ENCODE measurements around the gene STARD3. TPM values are rescaled to one million over a fixed set of nuclear protein-coding genes. Genes with fewer than 3 reads are reported as not detected.

STARD3 gene
- total and polyA plus RNA-seq, 2 of the 13 experiments (the other 11 are each of a cell fraction or from before 2014, with no cell fraction given), result 34.6 to 100 TPM

DNA sequence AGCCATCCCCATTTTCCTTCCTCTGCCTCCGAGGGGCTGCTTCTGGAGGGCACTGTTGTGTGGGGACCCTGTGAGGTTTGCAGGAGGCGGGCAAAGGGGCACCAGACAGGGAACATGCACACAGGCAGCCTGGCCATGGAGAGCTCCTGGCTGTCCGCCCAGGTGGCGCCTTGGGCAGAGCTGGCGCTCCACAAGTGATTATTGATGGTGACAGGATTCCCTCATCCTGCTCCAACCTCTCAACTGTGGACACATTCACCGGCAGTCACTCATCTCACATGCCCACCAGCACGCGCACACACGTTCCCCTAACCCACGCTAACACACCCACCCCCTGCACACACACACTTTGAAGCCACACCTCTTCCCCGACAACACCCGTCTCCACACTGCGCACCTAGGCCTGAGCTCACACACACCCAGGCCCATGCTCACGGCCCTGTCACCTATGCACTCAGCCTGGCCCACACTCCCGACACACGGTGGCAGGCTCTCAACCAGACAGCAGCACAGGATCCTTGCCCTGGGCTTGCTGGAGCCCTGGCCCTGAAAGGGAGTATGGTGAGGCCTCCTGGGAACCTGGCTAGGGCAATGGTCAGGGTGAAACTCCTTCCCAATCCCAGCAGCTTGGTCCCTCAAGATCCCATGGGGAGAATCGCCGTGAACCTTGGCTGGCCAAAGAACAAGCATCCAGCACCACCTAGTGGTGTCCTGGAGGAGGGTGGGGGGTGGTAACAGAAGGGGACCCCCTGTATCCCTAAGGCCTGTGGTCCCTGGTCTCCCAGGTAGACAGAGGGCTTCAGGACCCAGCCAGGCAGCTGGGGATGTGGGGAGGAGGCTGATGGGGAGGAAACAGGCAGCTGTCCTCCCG is 34.9 kb downstream of the STARD3 start (continued):
- TF ChIP-seq, protein P1, sequence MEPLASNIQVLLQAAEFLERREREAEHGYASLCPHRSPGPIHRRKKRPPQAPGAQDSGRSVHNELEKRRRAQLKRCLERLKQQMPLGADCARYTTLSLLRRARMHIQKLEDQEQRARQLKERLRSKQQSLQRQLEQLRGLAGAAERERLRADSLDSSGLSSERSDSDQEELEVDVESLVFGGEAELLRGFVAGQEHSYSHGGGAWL (CRISPR knock-in tag; IDR thresholded peaks at IDR 0.05), result no peak
- TF ChIP-seq TARDBP (CRISPR knock-in tag; IDR thresholded peaks at IDR 0.05) (peak; percentile 68), HOXA3 (CRISPR knock-in tag; IDR thresholded peaks at IDR 0.05) (peak; percentile 78; the same call in 1 of the 2 replicates), ZNF556 (CRISPR knock-in tag; IDR thresholded peaks at IDR 0.05; ENCODE audit: borderline replicate concordance) (peak; percentile 77; the same call in 1 of the 2 replicates), ETV5 (CRISPR knock-in tag; IDR thresholded peaks at IDR 0.05; ENCODE audit: borderline replicate concordance) (peak; percentile 31; the same call in 1 of the 2 replicates), SMARCE1 (IDR thresholded peaks at IDR 0.05; ENCODE audit: borderline replicate concordance) (no peak), PRPF4 (IDR thresholded peaks at IDR 0.05; ENCODE audit: low read depth, low read length, poor library complexity, severe bottlenecking) (no peak), ZNF572 (CRISPR knock-in tag; IDR thresholded peaks at IDR 0.05) (peak; percentile 22; the same call in 1 of the 2 replicates), KMT2A (CRISPR knock-in tag; IDR thresholded peaks at IDR 0.05) (peak; percentile 31; the same call in 1 of the 2 replicates), ZBTB21 (CRISPR knock-in tag; IDR thresholded peaks at IDR 0.05) (no peak), ZNF746 (CRISPR knock-in tag; IDR thresholded peaks at IDR 0.05) (peak; percentile 20; the same call in 1 of the 2 replicates), SAFB2 (CRISPR knock-in tag; IDR thresholded peaks at IDR 0.05; ENCODE audit: borderline replicate concordance, low read depth) (peak; percentile 78; the same call in 1 of the 2 replicates), ELF1 (CRISPR knock-in tag; IDR thresholded peaks at IDR 0.05) (peak; percentile 38; the same call in 1 of the 2 replicates), REPIN1 (CRISPR knock-in tag; IDR thresholded peaks at IDR 0.05; ENCODE audit: borderline replicate concordance, low read depth) (peak; percentile 29; the same call in 1 of the 2 replicates), GATAD2A (CRISPR knock-in tag; IDR thresholded peaks at IDR 0.05) (peak; percentile 57), ZNF224 (CRISPR knock-in tag; IDR thresholded peaks at IDR 0.05) (no peak), ZNF350 (CRISPR knock-in tag; IDR thresholded peaks at IDR 0.05; ENCODE audit: borderline replicate concordance, low read depth) (peak; percentile 68), SOX6 (IDR thresholded peaks at IDR 0.05) (no peak), SOX6 (CRISPR knock-in tag; IDR thresholded peaks at IDR 0.05) (peak; percentile 55), ZNF230 (CRISPR knock-in tag; IDR thresholded peaks at IDR 0.05) (0 out of 2 replicates have a peak, but pooled peaks have one; percentile 81), CREB1 (IDR thresholded peaks at IDR 0.05) (no peak), CREB1 (CRISPR knock-in tag; IDR thresholded peaks at IDR 0.05) (no peak), ZNF782 (CRISPR knock-in tag; IDR thresholded peaks at IDR 0.05; ENCODE audit: borderline replicate concordance) (peak; percentile 88)
- TF ChIP-seq, protein P2, sequence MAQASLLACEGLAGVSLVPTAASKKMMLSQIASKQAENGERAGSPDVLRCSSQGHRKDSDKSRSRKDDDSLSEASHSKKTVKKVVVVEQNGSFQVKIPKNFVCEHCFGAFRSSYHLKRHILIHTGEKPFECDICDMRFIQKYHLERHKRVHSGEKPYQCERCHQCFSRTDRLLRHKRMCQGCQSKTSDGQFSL (CRISPR knock-in tag; IDR thresholded peaks at IDR 0.05), result peak; percentile 99
- TF ChIP-seq, protein P3, sequence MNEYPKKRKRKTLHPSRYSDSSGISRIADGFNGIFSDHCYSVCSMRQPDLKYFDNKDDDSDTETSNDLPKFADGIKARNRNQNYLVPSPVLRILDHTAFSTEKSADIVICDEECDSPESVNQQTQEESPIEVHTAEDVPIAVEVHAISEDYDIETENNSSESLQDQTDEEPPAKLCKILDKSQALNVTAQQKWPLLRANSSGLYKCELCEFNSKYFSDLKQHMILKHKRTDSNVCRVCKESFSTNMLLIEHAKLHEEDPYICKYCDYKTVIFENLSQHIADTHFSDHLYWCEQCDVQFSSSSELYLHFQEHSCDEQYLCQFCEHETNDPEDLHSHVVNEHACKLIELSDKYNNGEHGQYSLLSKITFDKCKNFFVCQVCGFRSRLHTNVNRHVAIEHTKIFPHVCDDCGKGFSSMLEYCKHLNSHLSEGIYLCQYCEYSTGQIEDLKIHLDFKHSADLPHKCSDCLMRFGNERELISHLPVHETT (CRISPR knock-in tag; conservative IDR thresholded peaks at IDR 0.05), result 0 out of 2 replicates have a peak, but pooled peaks have one; percentile 14
- TF ChIP-seq, protein P4, sequence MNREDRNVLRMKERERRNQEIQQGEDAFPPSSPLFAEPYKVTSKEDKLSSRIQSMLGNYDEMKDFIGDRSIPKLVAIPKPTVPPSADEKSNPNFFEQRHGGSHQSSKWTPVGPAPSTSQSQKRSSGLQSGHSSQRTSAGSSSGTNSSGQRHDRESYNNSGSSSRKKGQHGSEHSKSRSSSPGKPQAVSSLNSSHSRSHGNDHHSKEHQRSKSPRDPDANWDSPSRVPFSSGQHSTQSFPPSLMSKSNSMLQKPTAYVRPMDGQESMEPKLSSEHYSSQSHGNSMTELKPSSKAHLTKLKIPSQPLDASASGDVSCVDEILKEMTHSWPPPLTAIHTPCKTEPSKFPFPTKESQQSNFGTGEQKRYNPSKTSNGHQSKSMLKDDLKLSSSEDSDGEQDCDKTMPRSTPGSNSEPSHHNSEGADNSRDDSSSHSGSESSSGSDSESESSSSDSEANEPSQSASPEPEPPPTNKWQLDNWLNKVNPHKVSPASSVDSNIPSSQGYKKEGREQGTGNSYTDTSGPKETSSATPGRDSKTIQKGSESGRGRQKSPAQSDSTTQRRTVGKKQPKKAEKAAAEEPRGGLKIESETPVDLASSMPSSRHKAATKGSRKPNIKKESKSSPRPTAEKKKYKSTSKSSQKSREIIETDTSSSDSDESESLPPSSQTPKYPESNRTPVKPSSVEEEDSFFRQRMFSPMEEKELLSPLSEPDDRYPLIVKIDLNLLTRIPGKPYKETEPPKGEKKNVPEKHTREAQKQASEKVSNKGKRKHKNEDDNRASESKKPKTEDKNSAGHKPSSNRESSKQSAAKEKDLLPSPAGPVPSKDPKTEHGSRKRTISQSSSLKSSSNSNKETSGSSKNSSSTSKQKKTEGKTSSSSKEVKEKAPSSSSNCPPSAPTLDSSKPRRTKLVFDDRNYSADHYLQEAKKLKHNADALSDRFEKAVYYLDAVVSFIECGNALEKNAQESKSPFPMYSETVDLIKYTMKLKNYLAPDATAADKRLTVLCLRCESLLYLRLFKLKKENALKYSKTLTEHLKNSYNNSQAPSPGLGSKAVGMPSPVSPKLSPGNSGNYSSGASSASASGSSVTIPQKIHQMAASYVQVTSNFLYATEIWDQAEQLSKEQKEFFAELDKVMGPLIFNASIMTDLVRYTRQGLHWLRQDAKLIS (CRISPR knock-in tag; IDR thresholded peaks at IDR 0.05), result no peak

Data from HepG2 (cell line).